SK-N-SH treated with all-trans-retinoic acid at 6 μM for 48 hours (cell line): ENCODE results near the gene RAPGEFL1.

Source experiments
- ATAC-seq: fragments of 200-7000 bp; cut with Tn5 transposase; 3 replicates; pipeline ENCODE4 v1.9.1; 2020; ENCODE audit warnings: mild to moderate bottlenecking, moderate library complexity
- ARNTL ChIP-seq: fragments of 450-650 bp; formaldehyde crosslinking; IDR thresholded peaks from 2 replicates; pipeline ENCODE4 v1.5.0; 2020; ENCODE audit warnings: low read depth, mild to moderate bottlenecking, moderate library complexity, borderline replicate concordance
- BACH2 ChIP-seq: fragments of 250-450 bp; sonication (Bioruptor Pico); IDR thresholded peaks from 2 replicates; pipeline ENCODE4 v1.9.0; 2021; ENCODE audit warnings: mild to moderate bottlenecking, borderline replicate concordance
- CREB5 ChIP-seq: fragments of 250-450 bp; sonication (Bioruptor Pico); IDR thresholded peaks from 2 replicates; pipeline ENCODE4 v1.5.1; 2020; ENCODE audit warnings: low read depth, mild to moderate bottlenecking, moderate library complexity
- CSRNP3 ChIP-seq: fragments of 250-450 bp; sonication (Bioruptor Pico); IDR thresholded peaks from 2 replicates; pipeline ENCODE4 v1.5.1; 2021; ENCODE audit warnings: mild to moderate bottlenecking, moderate library complexity
- ESRRG ChIP-seq: fragments of 250-450 bp; sonication (Bioruptor Pico); IDR thresholded peaks from 2 replicates; pipeline ENCODE4 v1.6.1; 2021; ENCODE audit warnings: mild to moderate bottlenecking
- GLIS3 ChIP-seq: fragments of 250-450 bp; sonication (Bioruptor Pico); IDR thresholded peaks from 2 replicates; pipeline ENCODE4 v1.5.0; 2020; ENCODE audit warnings: mild to moderate bottlenecking, moderate library complexity
- ISL1 ChIP-seq: fragments of 250-450 bp; sonication (Bioruptor Pico); IDR thresholded peaks from 2 replicates; pipeline ENCODE4 v2.1.2; 2022; ENCODE audit warnings: mild to moderate bottlenecking, moderate library complexity
- PATZ1 ChIP-seq: fragments of 250-450 bp; sonication (Bioruptor Pico); IDR thresholded peaks from 2 replicates; pipeline ENCODE4 v1.8.0; 2020; ENCODE audit warnings: mild to moderate bottlenecking, moderate library complexity, borderline replicate concordance
- POU6F1 ChIP-seq: fragments of 250-450 bp; sonication (Bioruptor Pico); IDR thresholded peaks from 2 replicates; pipeline ENCODE4 v1.8.0; 2021; ENCODE audit warnings: low read depth, mild to moderate bottlenecking, moderate library complexity, borderline replicate concordance
- PPARA ChIP-seq: fragments of 250-450 bp; sonication (Bioruptor Pico); IDR thresholded peaks from 2 replicates; pipeline ENCODE4 v1.5.0; 2020; ENCODE audit warnings: mild to moderate bottlenecking, borderline replicate concordance
- RARB ChIP-seq: fragments of 250-450 bp; sonication (Bioruptor Pico); IDR thresholded peaks from 2 replicates; pipeline ENCODE4 v1.8.0; 2021; ENCODE audit warnings: mild to moderate bottlenecking, moderate library complexity
- SNAI2 ChIP-seq: fragments of 250-450 bp; sonication (Bioruptor Pico); IDR thresholded peaks from 2 replicates; pipeline ENCODE4 v1.5.0; 2020; ENCODE audit warnings: mild to moderate bottlenecking, moderate library complexity
- TCF4 ChIP-seq: fragments of 250-450 bp; sonication (Bioruptor Pico); IDR thresholded peaks from 2 replicates; pipeline ENCODE4 v1.8.0; 2021; ENCODE audit warnings: mild to moderate bottlenecking, moderate library complexity, borderline replicate concordance
- TSHZ2 ChIP-seq: fragments of 250-450 bp; sonication (Bioruptor Pico); IDR thresholded peaks from 2 replicates; pipeline ENCODE4 v1.5.0; 2020; ENCODE audit warnings: mild to moderate bottlenecking, moderate library complexity
- ZC3H10 ChIP-seq: fragments of 250-450 bp; sonication (Bioruptor Pico); IDR thresholded peaks from 2 replicates; pipeline ENCODE4 v1.5.1; 2021; ENCODE audit warnings: mild to moderate bottlenecking, moderate library complexity
- ZFP3 ChIP-seq: fragments of 250-450 bp; sonication (Bioruptor Pico); IDR thresholded peaks from 2 replicates; pipeline ENCODE4 v1.5.0; 2020; ENCODE audit warnings: mild to moderate bottlenecking, moderate library complexity
- ZFP30 ChIP-seq: fragments of 450-650 bp; formaldehyde crosslinking; IDR thresholded peaks from 2 replicates; pipeline ENCODE4 v1.5.0; 2022; ENCODE audit warnings: mild to moderate bottlenecking, moderate library complexity
- ZNF70 ChIP-seq: fragments of 450-650 bp; formaldehyde crosslinking; IDR thresholded peaks from 2 replicates; pipeline ENCODE4 v1.5.0; 2020; ENCODE audit warnings: mild to moderate bottlenecking, moderate library complexity
- ZNF8 ChIP-seq: fragments of 450-650 bp; formaldehyde crosslinking; IDR thresholded peaks from 2 replicates; pipeline ENCODE4 v1.5.0; 2020; ENCODE audit warnings: mild to moderate bottlenecking, moderate library complexity

The RAPGEFL1 gene

GRCh38 chr17:40150276-40150675 lies 27.0 kb upstream of the RAPGEFL1 start:
- ATAC-seq = no peak
- TF ChIP-seq ISL1 (CRISPR knock-in tag) (no peak), ZC3H10 (CRISPR knock-in tag) (no peak), ZNF8 (no peak), PATZ1 (CRISPR knock-in tag) (no peak), RARB (no peak), CREB5 (no peak), SNAI2 (CRISPR knock-in tag) (no peak), GLIS3 (no peak), ZFP30 (no peak), TCF4 (no peak), TSHZ2 (CRISPR knock-in tag) (no peak)

GRCh38 chr17:40151414-40151963 lies 25.8 kb upstream of the RAPGEFL1 start:
- ATAC-seq = no peak
- TF ChIP-seq ISL1 (CRISPR knock-in tag) (no peak), ZC3H10 (CRISPR knock-in tag) (no peak), ZFP3 (CRISPR knock-in tag) (no peak)

GRCh38 chr17:40153603-40154236 lies 23.6 kb upstream of the RAPGEFL1 start:
- no peak for TF ChIP-seq TCF4
- TF ChIP-seq SNAI2 (CRISPR knock-in tag) = no peak
- no peak for TF ChIP-seq RARB
- TF ChIP-seq ZNF70 = no peak
- TF ChIP-seq ZFP3 (CRISPR knock-in tag) = no peak
- no peak for TF ChIP-seq ZFP30
- TF ChIP-seq ZNF8 = no peak
- no peak for TF ChIP-seq ARNTL (CRISPR knock-in tag)
- no peak for TF ChIP-seq PPARA (CRISPR knock-in tag)
- TF ChIP-seq ISL1 (CRISPR knock-in tag) = no peak
- no peak for TF ChIP-seq POU6F1 (CRISPR knock-in tag)
- TF ChIP-seq PATZ1 (CRISPR knock-in tag) = no peak
- TF ChIP-seq CSRNP3 (CRISPR knock-in tag) = no peak
- TF ChIP-seq ESRRG (CRISPR knock-in tag) = no peak
- no peak for TF ChIP-seq ZC3H10 (CRISPR knock-in tag)
- no peak for TF ChIP-seq BACH2 (CRISPR knock-in tag)
- TF ChIP-seq, all 23 proteins: peak for 0
- ATAC-seq = no peak
